CD1c-positive myeloid dendritic cell (primary cell): ENCODE data around the gene MTUS2.
"Not testable (repeated sequence)": the region's sequence is repeated elsewhere in the genome, so short reads cannot be mapped to it uniquely, and the experiment has no call there.

Experiments used
- DNase-seq: peaks from one replicate; pipeline ENCODE4 v3.0.0-alpha.2; 2016; ENCODE audit errors: extremely low spot score

The MTUS2 gene

DNA sequence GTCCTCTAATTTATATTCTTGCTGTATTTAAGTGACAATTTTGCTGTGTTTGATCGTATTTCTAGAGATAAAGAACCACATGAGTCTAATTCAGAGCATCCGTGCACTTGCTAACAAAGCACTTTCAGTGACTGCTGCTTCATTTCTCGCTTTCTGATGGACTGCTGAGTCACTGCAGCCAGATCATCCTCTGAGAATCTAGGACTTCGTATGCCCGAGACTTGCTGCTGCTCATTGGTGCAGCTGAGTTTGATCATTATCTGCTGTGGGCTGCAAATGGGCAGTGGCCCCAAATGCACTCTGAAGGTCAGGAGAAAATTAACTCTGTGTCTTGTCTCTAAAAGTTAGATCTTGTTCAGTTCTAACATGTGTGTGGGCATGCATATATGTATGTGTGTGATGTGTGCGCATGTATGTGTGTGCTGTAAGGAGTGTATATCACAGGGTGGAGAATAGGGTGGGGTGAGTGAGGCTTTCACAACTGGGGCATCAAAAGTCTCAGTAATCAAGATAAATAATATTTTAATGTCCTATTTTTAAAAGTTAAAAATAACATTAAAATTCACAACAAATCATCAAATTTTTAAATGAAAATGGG is 342.6 kb downstream of the MTUS2 start:
- no peak for DNase-seq

DNA sequence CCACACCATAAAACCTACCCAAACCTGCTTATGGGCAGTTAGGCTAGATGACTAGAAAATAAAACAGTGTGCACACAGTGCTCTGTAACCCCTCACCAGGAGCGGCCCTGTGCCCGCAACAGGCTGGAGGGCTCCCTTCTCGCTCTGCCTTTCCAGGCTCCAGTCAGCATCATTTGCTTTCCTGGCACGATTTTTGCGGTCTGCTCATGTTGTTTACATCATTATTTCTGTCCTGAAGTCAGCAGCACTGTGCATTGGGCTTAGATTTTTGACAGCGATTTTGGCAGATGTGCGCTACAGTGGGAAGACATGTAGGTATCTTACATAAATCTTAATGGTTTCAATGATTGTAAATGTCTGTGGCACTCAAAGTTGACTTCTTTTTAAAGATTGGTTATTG is 344.0 kb downstream of the MTUS2 start:
- DNase-seq: no peak

DNA sequence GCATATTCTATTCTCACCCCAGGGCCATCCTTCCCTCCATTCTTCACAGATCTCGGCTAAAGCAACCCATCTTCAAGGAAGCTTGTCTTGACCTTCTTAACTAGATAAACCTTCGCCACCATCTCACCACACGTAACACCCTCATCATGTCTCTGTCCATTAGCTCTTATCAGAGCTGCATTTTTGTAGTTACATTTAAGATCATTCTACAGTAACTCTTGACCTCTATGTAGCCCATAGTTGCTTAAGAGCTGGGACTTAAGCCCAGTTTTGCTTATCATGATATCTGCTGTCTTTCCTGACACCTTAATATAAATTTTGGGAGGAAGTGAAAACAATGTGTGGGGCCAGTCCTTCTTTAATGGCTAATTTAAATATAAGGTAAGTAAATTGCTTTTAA is 345.1 kb downstream of the MTUS2 start:
- no peak for DNase-seq

DNA sequence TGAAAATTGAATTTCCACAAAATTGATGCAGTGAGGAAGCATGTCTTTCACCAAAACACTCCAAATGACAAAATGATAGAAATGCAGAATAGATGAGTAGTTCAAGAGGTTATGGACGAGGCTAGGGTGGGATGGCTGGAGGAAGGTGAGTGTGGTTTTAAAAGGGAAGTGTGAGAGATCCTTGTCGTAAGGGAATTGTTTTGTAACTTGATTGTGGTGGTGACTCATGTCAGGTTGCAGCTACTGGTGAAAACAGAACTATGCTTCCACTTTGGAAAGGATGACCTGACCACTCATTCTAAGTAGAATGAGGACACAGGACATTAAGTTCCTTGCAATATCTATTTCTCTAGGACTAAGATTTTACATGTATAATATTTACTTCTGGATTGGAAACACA is 345.7 kb downstream of the MTUS2 start:
- peak; percentile 58 for DNase-seq

DNA sequence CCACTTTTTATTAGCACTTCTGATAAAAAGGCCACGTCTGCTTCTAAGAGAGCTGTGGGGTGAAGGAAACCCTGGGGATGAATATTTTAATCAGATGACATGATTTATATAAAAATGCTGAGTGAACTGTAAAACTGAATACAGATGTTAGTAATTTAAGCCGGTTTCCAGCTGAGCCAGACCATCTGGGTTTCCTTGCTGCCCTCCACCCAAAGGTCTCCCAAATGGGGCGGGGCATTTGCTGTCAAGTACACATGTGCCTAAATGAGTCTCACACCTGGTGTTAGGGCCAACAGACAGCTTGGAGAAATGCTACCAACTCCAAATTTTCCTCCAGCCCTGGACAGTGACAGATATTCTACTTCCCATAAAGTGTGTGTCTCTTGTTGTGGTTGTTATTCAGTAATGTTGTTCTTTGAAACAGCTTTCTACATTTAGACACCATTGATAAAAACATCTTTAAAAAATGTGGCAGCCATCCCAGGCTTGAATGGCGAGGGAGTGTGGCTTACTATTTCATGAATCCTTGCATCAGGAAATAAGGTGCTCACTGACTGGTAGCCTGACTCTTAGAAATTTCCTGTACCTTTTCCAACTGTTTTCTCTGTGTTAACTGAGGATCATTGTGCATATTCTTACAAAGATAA is 350.4 kb downstream of the MTUS2 start:
- no peak for DNase-seq

DNA sequence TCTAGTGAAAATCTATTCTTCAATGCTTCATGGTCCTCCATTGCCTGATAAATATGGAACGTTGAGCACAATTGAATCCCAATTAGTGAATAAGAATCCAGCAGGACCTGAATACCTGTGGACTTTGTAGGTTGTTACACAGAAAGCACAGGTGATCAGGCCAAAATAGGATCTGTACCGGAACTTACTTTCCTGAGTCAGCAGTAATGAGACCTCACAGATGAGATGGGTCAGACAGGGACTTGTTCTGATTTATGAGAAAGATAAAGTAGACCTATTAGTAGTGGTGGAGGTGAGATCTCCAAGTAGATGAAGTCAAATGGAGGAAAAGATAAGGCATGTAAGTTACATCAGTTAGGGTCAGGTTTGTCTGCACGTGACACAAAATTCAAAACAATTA is 351.1 kb downstream of the MTUS2 start:
- no peak for DNase-seq

DNA sequence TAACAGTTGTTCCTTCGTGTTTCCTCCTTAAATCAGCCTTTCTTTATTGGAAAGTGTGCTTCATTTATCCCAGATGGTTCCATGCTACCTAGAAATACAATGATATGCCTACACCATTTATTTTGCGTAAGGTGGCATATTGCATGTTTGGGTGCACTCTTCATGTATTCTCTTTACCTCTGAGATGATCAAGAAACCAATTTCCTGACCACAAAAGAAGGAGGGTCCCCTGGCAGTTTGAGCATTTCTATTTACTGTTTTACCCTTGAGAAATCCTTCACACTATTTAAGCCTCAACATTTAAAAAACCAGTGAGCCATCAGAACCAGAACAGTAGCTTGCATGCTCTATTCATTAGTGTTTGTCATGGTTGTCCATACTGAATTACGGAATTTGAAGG is 354.0 kb downstream of the MTUS2 start:
- no peak for DNase-seq

DNA sequence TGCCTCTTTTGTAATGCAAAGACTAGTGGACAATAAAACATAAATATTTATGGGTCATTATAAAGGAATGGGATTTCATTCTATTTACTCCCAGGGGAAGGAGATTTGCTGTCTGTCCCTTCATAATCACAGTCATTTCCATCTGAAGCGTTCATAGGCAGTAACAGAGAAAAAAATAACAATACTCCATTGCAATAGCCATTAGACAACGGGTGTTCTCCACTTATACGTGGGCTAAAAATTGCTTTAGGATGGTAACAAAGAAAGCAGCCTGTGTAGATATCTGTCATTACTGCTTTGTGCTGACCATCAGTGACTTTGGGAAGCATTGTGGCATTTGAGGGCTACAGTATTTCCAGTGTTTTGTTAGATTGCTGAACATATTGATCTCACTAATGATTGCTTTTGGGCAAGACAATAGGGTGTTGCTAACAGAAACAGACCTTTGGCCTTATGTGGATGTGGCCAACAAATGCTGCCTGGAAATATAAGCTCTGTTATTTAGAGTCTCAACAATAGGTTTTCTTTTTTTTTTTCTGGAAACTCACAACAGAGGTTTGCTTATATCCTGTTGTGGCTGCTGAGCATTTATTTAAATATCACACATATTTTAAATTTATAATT is 355.2 kb downstream of the MTUS2 start:
- DNase-seq: no peak

DNA sequence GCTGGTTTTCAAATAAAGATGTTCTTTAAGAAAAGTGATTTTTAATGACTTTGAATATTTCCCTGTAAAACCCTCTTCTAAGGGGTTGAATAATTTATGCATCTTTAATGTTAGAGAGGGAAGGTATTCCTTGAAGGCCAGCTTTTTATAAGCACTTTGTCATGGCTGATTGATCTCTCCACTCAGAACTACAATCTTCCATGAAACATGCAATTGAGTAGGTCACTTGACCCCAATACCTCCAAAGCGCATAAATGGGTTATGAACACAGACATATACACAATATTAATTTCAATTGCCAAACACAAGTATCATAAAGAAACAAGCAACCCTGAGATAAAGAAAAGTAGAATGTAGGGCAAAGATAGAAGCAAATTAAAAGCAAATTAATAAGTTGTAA is 359.9 kb downstream of the MTUS2 start:
- no peak for DNase-seq

DNA sequence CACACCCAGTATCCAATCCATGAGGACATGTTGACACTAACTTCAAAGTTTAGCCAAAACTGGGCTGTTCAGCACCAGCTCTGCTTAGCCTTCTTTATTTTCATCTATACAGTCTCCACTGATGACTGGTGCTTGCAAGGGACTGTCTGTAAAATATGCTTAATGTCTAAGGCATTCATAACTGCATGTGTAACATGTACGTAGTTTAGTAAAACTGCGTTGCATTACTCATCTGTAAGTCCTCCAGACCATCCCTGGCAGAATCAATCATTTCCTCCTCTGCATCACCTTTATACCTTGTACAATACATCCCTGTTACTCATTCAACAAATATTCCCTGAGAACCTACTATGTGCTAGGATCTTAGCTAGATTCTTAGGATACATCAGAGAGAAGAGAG is 362.1 kb downstream of the MTUS2 start:
- no peak for DNase-seq

DNA sequence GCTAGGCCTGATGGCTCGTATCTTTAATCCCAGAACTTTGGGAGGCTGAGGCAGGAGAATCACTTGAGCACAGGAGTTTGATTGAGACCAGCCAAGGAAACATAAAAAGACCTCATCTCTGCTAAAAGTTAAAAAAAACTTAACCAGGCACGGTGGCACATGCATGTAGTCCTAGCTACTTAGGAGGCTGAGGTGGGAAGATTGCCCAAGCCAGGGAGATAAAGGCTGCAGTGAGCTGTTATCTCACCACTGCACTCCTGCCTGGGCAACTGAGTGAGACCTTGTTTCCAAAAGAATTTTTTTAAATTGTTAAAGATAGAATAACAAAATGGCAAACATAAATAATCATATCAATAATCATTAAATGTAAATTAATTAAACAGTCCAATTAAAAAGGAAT is 365.8 kb downstream of the MTUS2 start:
- no peak for DNase-seq

DNA sequence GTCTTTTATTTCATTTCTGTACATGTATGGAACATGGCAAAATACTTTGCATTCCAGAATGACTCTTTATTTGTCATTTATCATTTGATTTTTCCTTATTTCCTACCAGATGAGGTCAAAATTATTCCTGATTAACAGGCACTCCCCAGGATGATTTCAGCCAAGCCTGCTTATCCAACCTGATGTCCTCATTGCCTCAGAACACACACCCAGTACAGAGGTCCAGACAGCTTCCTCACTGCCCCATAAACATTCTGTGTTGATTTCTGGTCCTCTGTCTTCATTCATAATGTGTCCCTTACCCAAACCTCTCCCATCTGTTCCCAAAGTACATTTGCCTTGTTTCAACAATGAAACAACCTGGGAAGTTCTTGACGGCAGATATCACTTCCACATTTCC is 367.4 kb downstream of the MTUS2 start:
- no peak for DNase-seq

DNA sequence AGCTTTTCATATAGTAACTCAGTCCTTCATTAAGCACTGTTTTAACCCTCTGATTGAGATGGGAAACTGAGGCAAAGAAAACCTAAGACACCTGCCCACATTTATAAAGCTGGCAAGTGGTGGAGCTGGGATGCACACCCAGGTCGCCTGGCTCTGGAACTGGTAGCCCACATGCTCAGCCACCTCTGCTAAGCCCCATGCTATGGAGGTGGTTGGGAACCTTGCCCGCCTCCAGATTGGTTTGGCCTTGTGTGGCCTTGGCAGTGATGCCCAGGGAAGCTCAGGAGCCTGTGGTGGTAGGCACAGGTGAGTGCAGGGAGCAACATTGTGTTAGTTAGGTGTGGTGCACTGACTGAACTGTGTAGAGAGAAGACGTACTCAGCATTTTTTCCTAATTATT is 370.2 kb downstream of the MTUS2 start:
- no peak for DNase-seq

DNA sequence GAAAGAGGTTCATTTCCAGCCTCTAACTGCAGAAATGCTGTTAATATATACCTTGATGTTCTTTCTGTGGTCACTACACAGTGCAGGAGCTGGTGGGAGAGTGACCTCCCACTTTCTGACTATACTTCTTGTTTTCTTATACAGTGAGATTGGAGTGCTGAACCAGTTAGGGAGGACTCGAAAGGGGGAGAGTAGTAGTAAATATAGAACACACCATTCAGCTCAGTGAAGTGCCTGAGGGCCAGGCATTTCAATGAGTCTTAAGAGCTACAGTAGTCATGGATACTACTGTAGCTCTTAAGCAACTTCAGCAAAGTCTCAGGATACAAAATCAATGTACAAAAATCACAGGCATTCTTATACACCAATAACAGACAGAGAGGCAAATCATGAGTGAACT is 372.9 kb downstream of the MTUS2 start:
- no peak for DNase-seq

DNA sequence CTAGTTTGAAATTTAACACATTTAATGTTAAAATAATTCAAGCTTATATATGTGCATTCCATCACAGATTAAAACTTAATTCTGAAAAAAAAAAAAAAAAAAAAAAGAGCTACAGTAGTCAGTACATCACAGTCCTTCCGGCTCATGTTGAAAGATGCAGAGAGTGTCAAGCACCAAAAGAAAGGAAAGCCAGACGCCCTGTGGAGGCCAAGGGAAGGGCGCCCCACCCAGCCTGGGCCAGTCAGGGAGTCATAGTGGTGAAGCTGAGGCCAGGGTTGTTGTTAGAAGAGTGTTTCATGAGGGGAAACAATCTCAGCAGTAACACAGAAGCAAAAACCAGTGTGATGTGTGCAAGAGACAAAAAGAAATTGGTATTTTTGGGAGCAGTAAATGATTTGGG is 375.3 kb downstream of the MTUS2 start:
- DNase-seq: no peak

DNA sequence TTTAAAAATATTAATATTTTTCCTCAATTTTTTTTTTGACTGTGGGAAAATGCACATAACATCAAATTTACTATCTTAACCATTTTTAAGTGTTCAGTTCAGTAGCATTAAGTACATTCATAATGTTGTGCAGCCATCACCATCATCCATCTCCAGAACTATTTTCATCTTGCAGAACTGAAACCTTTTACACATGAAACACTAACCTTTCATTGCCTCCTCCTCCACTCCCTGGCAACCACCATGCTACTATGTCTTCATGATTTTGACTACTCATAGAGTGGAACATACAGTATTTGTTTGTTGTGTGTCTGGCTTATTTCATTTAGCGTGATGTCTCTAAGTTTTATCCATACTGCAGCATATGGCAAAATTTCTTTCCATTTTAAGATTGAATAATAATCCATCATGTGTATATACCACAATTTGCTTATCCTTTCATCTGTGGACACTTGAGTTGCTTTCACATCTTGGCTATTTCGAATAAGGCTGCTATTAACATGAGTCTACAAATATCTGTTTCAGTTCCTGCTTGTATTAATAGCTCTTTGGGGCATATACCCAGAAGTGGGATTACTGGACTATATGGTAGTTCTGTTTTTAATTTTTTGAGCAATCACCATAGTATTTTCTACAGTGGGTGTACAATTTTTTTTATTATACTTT is 376.4 kb downstream of the MTUS2 start:
- peak; percentile 6 for DNase-seq

DNA sequence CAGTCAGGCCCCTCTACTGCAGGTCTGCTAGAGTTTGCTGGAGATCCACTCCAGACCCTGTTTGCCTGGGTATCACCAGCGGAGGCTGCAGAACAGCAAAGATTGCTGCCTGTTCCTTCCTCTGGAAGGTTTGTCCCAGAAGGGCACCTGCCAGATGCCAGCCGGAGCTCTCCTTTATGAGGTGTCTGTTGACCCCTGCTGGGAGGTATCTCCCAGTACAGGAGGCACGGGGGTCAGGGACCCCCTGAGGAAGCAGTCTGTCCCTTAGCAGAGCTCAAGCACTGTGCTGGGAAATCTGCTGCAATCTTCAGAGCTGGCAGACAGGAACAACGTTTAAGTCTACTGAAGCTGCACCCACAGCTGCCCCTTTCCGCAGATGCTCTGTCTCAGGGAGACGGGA is 382.6 kb downstream of the MTUS2 start:
- not testable (repeated sequence) for DNase-seq

DNA sequence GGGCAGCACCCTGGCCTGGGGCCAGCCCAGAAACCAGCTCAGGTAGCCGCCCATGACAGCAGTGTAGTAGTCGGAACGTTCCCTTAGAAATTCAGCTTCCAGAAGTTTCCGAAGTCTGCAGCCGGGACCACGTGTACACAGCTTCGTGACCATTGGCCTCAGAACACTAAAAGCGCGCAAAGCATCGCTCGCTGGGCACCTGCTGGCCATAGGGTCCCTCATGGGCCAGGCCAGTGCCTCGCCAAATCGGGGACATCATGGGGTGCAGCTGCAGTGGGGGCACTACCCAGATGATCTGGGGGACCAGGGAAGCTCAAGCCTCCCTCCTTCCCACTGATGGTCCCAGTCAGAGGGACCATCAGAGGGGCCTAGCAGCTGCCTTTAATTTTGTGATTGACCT is 384.5 kb downstream of the MTUS2 start:
- no peak for DNase-seq

DNA sequence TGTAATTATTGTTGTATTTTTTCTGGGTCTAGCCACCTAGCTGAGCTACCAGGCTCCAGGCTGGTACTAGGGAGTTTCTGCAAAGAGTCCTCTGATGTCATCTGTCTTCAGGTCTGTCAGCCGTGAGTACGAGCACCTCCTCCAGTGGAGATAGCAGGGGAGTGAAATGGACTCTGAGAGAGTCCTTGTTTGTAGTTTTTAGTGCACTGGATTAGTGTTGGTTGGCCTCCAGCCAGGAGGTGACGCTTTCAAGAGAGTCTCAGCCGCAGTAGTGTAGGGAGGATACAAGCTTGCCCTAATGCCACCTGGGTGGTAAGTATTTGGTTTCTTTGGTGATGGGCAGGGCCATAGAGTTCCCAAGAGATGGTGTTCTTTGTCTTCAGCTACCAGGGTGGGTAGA is 390.5 kb downstream of the MTUS2 start:
- DNase-seq: no peak

DNA sequence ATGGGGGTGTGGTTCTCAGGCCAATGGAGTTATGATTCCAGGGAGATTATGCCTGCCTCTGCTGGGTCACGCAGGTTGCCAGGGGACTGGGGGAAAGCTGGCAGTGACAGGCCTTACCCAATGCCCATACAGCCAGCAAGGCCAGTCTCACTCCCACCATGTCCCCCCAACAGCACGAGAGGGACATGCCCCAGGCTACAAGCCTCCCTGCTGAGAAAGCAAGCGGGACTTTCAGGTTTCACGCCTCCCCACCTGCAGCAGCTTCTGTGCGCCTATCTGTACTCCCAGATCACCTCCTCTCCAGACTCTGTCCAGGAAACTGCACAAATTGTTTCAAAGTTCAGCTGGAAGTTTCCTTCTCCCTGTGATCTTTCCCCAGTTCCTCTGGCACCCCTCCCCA is 391.0 kb downstream of the MTUS2 start:
- DNase-seq: not testable (repeated sequence)

DNA sequence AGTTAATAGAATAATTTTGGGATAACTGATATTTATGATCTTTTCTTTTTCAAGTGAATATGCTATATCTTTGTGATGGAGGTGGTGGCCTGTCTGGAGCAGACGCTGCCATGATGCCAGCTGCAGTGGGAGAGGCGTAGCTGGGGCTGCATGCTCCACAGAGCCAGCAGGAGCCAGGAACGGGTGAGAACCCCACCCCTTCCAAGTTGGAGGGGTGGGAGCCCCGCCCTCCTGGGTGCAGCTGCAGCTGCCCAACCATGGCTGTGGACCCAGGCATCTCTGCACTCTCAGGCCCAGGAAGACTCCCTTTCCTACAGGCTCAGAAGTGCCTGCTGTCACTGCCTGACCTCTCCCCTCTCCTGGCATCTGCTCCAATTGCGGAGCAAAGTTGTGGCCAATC is 402.3 kb downstream of the MTUS2 start:
- no peak for DNase-seq

DNA sequence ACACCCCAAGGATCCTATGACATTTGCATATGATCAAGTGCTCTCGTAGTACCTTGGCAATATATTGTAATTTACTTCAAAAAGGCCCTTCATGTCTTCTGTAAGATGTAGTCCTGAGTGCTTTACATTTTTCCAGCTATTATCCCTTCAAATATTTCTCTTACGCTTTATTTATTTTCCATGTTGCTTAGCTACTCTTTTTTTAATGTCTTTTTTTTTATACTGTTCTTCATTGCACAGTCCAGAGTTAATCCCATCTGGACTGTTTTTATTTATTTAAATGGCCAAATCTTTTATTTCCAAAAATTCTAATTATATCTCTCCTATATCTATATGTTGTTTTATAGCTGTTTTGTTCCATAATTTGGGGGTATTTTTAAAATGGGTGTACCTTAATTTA is 404.1 kb downstream of the MTUS2 start:
- no peak for DNase-seq

DNA sequence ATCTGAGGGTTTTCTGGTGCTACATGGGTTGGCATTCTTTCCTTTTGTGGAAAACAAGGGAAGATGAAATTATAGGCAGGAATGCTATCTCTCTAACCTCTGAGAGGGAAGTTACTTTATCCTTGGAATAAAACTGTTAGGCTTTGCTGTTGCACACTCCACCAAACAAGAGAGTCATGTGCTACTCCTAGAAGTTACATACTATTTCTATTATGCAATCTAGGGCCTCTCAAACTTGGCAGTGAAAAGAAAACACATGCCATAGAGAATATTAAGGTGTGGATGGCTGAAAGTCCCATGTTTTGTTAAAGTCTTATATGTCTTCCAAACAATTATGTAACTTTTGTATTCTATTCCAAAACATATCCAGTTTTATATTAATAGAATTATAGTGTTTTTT is 407.4 kb downstream of the MTUS2 start:
- DNase-seq: no peak
